Measurements from ENCODE around the gene ANKRD40.

Gene ANKRD40

DNA sequence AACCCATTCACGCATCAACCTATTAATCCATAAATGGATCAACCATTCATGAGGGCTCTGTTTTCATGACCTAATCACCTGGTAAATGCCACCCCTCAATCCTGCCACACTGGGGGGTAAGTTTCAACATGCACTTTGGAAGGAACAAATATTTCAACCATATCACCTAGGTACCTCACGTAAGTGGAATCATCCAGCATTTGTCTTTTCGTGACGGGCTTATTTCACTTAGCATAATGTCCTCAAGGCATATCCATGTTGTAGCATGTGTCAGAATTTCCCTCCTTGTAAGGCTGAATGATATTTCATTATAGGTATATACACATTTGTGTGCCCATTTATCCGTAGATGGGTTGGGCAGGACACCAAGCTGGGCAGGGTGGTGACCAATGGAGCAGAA is 35.6 kb downstream of the ANKRD40 start:
- Histone ChIP-seq H3K4me3 (ENCODE audit: severe bottlenecking) (no peak overlapping the region), H3K27me3 (ENCODE audit: insufficient read depth, poor library complexity, severe bottlenecking) (no peaks in the 10 kb centered on the region), H3K27ac (ENCODE audit: poor library complexity, severe bottlenecking) (peak overlapping the region; percentile 70), H3K4me1 (ENCODE audit: insufficient read depth, poor library complexity, severe bottlenecking) (peaks cover 35% of the 10 kb centered on the region), H3K9me3 (ENCODE audit: severe bottlenecking) (no peaks in the 10 kb centered on the region), H3K36me3 (ENCODE audit: low read depth) (peaks cover 29% of the 10 kb centered on the region)
- TF ChIP-seq, protein P1, sequence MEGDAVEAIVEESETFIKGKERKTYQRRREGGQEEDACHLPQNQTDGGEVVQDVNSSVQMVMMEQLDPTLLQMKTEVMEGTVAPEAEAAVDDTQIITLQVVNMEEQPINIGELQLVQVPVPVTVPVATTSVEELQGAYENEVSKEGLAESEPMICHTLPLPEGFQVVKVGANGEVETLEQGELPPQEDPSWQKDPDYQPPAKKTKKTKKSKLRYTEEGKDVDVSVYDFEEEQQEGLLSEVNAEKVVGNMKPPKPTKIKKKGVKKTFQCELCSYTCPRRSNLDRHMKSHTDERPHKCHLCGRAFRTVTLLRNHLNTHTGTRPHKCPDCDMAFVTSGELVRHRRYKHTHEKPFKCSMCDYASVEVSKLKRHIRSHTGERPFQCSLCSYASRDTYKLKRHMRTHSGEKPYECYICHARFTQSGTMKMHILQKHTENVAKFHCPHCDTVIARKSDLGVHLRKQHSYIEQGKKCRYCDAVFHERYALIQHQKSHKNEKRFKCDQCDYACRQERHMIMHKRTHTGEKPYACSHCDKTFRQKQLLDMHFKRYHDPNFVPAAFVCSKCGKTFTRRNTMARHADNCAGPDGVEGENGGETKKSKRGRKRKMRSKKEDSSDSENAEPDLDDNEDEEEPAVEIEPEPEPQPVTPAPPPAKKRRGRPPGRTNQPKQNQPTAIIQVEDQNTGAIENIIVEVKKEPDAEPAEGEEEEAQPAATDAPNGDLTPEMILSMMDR (IDR thresholded peaks at IDR 0.05; ENCODE audit: poor library complexity, severe bottlenecking) = no peak
- DNase-seq (ENCODE audit: low spot score) = no peak
- no peak for ATAC-seq (ENCODE audit: low read depth)

DNA sequence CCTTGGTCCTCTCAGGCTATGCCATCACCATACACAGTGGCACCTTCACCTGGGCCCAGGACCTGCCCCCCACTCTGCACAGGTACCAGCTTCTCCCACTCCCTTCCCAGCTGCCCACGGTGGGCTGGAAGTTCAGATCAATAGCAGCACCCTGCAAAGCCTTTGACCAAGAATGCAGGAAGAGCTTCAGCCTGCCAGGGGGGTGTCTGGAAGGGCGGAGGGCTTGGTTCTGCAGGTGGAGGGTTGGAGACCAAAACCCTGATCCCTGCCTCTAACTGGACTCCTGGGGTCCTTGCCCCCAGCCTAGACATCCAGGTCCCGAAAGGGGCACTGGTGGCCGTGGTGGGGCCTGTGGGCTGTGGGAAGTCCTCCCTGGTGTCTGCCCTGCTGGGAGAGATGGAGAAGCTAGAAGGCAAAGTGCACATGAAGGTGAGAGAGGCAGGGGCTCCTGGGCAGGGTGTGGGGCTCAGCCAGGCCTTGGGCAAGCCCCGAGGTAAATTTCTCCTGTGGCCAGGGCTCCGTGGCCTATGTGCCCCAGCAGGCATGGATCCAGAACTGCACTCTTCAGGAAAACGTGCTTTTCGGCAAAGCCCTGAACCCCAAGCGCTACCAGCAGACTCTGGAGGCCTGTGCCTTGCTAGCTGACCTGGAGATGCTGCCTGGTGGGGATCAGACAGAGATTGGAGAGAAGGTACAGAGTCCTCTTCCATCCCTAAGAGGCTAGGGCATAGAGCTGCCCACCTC is 38.7 kb downstream of the ANKRD40 start:
- no peak overlapping the region for H3K4me3 ChIP-seq (ENCODE audit: severe bottlenecking)

DNA sequence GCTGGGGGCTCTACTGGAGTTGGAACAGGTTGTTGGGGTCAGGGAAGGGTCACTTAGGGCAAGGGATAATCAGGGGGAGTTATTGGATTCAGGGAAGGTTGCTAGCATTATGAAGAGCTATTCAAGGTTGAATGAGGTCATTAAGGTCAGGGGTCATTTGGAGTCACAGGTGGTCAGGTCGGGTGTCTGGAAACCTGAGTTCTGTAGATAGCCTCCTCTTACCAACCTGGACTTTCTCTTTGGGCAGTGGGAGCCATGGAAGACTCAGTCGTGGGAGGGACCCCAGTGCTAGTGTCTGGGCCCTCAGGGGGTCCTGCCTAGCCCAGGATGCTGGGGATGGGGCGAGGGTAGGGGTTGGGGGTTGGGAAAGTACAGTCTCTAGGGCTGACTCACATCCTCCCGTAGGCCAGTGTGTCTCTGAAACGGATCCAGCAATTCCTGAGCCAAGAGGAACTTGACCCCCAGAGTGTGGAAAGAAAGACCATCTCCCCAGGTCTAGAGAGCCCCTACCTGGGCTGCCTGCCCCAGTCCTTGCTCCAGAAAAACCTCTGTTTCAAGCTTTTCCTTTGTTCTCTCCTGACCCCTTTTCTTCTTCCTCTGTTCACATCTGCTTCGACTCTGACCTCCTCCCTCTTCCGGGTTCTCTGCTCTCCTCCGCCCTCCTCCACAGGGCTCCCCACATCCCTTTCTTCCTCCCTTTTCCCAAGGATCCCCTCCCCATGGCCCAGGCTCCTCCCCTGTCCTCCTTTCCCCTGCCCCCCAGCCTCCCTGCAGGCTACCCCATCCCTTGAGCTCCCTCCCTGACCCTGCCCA is 39.5 kb downstream of the ANKRD40 start:
- peak; percentile 46 for ATAC-seq (ENCODE audit: low read depth)
- H3K27ac ChIP-seq (ENCODE audit: poor library complexity, severe bottlenecking) = peak overlapping the region; percentile 70
- TF ChIP-seq, protein P1 (IDR thresholded peaks at IDR 0.05; ENCODE audit: poor library complexity, severe bottlenecking) = no peak
- H3K4me1 ChIP-seq (ENCODE audit: insufficient read depth, poor library complexity, severe bottlenecking) = peaks cover 31% of the 10 kb centered on the region
- peaks cover 14% of the 10 kb centered on the region; the same call in 1 of the 2 replicates for H3K36me3 ChIP-seq (ENCODE audit: low read depth)
- H3K9me3 ChIP-seq (ENCODE audit: severe bottlenecking) = no peaks in the 10 kb centered on the region
- no peak overlapping the region for H3K4me3 ChIP-seq (ENCODE audit: severe bottlenecking)
- no peak for DNase-seq (ENCODE audit: low spot score)
- no peaks in the 10 kb centered on the region for H3K27me3 ChIP-seq (ENCODE audit: insufficient read depth, poor library complexity, severe bottlenecking)

More for the DNA sequence above, 38.7 kb downstream of the ANKRD40 start:
- ATAC-seq (ENCODE audit: low read depth) (no peak), DNase-seq (ENCODE audit: low spot score) (no peak)
- Histone ChIP-seq H3K27ac (ENCODE audit: poor library complexity, severe bottlenecking) (peak overlapping the region; percentile 70), H3K4me1 (ENCODE audit: insufficient read depth, poor library complexity, severe bottlenecking) (peaks cover 35% of the 10 kb centered on the region), H3K36me3 (ENCODE audit: low read depth) (peaks cover 14% of the 10 kb centered on the region; the same call in 1 of the 2 replicates), H3K27me3 (ENCODE audit: insufficient read depth, poor library complexity, severe bottlenecking) (no peaks in the 10 kb centered on the region), H3K9me3 (ENCODE audit: severe bottlenecking) (no peaks in the 10 kb centered on the region)
- TF ChIP-seq, protein P1 (IDR thresholded peaks at IDR 0.05; ENCODE audit: poor library complexity, severe bottlenecking) = no peak

DNA sequence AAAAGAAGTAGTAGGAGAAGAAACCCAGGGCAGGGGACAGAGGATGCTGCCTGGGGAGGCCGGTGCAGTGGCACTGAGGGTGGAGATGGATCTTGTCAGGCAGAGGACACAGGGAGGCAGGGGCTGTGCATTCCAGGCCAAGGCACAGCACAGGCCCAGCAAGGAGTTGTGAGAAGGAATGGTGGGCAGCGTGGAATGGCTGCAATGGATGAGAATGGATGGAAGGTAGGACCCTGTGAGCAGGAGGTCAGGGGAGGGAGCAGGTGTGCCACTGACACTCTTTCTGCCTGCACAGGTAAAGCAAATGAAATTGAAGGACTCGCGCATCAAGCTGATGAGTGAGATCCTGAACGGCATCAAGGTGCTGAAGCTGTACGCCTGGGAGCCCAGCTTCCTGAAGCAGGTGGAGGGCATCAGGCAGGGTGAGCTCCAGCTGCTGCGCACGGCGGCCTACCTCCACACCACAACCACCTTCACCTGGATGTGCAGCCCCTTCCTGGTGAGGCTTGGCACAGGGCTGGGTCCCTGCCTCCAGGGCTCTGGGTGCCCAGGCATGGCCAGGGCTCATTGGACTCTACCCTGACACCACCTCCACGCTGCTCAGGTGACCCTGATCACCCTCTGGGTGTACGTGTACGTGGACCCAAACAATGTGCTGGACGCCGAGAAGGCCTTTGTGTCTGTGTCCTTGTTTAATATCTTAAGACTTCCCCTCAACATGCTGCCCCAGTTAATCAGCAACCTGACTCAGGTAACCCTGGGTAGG is 40.3 kb downstream of the ANKRD40 start:
- H3K4me3 ChIP-seq (ENCODE audit: severe bottlenecking) = no peak overlapping the region
- H3K27ac ChIP-seq (ENCODE audit: poor library complexity, severe bottlenecking) = peak overlapping the region; percentile 70
- H3K9me3 ChIP-seq (ENCODE audit: severe bottlenecking) = no peaks in the 10 kb centered on the region
- H3K36me3 ChIP-seq (ENCODE audit: low read depth) = peaks cover 13% of the 10 kb centered on the region; the same call in 1 of the 2 replicates
- ATAC-seq (ENCODE audit: low read depth) (no peak), DNase-seq (ENCODE audit: low spot score) (no peak)
- H3K27me3 ChIP-seq (ENCODE audit: insufficient read depth, poor library complexity, severe bottlenecking) = no peaks in the 10 kb centered on the region
- H3K4me1 ChIP-seq (ENCODE audit: insufficient read depth, poor library complexity, severe bottlenecking) = peaks cover 27% of the 10 kb centered on the region
- TF ChIP-seq, protein P1 (IDR thresholded peaks at IDR 0.05; ENCODE audit: poor library complexity, severe bottlenecking) = no peak

Data from RWPE2 (cell line).